Parathyroid adenoma (tissue), 2 donors: Measurements from ENCODE around the gene CLCF1.

ENCODE experiments used
- H2AFZ ChIP-seq: fragments of 300-600 bp; sonication (generic); one replicate; pipeline ENCODE4 v1.7.0; 2017; ENCODE audit warnings: antibody characterized with exemption, mild to moderate bottlenecking
- H3K27ac ChIP-seq: fragments of 300-600 bp; sonication (generic); one replicate; pipeline ENCODE4 v1.7.0; 2017
- H3K27me3 ChIP-seq: fragments of 300-600 bp; sonication (generic); one replicate; pipeline ENCODE4 v1.7.0; 2017; ENCODE audit warnings: low read length; ENCODE audit not compliant: control insufficient read depth, insufficient read depth
- H3K36me3 ChIP-seq: fragments of 300-600 bp; sonication (generic); one replicate; pipeline ENCODE4 v1.7.0; 2017; ENCODE audit warnings: low read length; ENCODE audit not compliant: control insufficient read depth, insufficient read depth
- H3K4me1 ChIP-seq: fragments of 300-600 bp; sonication (generic); one replicate; pipeline ENCODE4 v1.7.0; 2017; ENCODE audit warnings: control low read depth
- H3K4me2 ChIP-seq: fragments of 300-600 bp; sonication (generic); one replicate; pipeline ENCODE4 v1.7.0; 2017; ENCODE audit warnings: low read length
- H3K4me3 ChIP-seq: fragments of 300-600 bp; sonication (generic); one replicate; pipeline ENCODE4 v1.7.0; 2017; ENCODE audit warnings: low read depth, low read length
- H3K79me2 ChIP-seq: fragments of 300-600 bp; sonication (generic); one replicate; pipeline ENCODE4 v1.7.0; 2017; ENCODE audit warnings: control low read depth
- H3K9ac ChIP-seq: fragments of 300-600 bp; sonication (generic); one replicate; pipeline ENCODE4 v1.7.0; 2017; ENCODE audit warnings: mild to moderate bottlenecking
- H3K9me3 ChIP-seq: fragments of 300-600 bp; sonication (generic); one replicate; pipeline ENCODE4 v1.7.0; 2017; ENCODE audit warnings: low read length; ENCODE audit not compliant: control insufficient read depth
- TF ChIP-seq, protein P1 (sequence below): fragments of 300-600 bp; sonication (generic); IDR thresholded peaks from one replicate; pipeline ENCODE4 v1.7.0; 2017; ENCODE audit warnings: antibody characterized with exemption, mild to moderate bottlenecking
- donor health status: primary hyperparathyroidism.

CLCF1 gene

DNA sequence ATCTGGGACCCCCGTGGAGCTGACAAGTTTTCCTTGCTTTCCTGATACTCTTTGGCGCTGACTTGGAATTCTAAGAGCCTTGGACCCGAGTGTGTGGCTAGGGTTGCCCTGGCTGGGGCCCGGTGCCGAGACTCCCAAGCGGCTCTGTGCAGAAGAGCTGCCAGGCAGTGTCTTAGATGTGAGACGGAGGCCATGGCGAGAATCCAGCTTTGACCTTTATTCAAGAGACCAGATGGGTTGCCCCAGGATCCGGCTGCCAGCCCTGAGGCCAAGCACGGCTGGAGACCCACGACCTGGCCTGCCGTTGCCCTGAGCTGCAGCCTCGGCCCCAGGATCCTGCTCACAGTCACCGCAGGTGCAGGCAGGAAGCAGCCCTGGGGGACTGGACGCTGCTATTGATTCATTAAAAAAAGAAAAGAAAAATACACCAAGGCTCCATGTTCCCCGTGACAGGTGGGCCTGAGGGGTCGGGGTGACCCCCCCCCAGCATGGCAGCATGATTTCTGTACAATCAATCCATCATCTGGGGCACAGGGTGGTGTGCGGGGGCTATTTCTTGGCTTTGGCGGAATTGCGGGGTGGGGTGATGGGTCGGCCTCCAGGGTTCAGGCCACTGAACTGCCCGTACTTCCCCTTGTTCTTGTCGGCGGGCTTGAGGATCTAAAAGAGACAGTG, 24.7 kb upstream of the CLCF1 start:
- no peak overlapping the region for H3K4me2 ChIP-seq
- TF ChIP-seq, protein P1, sequence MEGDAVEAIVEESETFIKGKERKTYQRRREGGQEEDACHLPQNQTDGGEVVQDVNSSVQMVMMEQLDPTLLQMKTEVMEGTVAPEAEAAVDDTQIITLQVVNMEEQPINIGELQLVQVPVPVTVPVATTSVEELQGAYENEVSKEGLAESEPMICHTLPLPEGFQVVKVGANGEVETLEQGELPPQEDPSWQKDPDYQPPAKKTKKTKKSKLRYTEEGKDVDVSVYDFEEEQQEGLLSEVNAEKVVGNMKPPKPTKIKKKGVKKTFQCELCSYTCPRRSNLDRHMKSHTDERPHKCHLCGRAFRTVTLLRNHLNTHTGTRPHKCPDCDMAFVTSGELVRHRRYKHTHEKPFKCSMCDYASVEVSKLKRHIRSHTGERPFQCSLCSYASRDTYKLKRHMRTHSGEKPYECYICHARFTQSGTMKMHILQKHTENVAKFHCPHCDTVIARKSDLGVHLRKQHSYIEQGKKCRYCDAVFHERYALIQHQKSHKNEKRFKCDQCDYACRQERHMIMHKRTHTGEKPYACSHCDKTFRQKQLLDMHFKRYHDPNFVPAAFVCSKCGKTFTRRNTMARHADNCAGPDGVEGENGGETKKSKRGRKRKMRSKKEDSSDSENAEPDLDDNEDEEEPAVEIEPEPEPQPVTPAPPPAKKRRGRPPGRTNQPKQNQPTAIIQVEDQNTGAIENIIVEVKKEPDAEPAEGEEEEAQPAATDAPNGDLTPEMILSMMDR: no peak
- H3K79me2 ChIP-seq: no peaks in the 10 kb centered on the region
- no peak overlapping the region for H3K9ac ChIP-seq
- H3K4me3 ChIP-seq: no peak overlapping the region
- H3K27me3 ChIP-seq: no peaks in the 10 kb centered on the region
- H3K4me1 ChIP-seq: no peaks in the 10 kb centered on the region
- H3K9me3 ChIP-seq: no peaks in the 10 kb centered on the region
- no peaks in the 10 kb centered on the region for H3K36me3 ChIP-seq
- no peak overlapping the region for H2AFZ ChIP-seq
- no peak overlapping the region for H3K27ac ChIP-seq

DNA sequence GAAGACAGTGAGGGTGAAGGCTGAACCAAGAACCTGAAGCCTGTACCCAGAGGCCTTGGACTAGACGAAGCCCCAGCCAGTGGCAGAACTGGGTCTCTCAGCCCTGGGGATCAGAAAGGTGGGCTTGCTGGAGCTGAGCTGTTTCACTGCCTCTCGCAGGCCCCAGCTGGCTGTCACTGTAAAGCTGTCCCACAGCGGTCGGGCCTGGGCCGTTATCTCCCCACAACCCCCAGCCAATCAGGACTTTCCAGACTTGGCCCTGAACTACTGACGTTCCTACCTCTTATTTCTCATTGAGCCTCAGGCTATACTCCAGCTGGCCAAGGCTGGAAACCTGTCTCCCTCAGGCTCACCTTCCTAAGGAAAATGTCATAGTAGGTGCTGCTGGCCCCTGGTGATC, 24.1 kb upstream of the CLCF1 start:
- Histone ChIP-seq H3K27ac (no peak overlapping the region), H3K27me3 (no peaks in the 10 kb centered on the region), H2AFZ (no peak overlapping the region), H3K4me1 (no peaks in the 10 kb centered on the region), H3K9me3 (no peaks in the 10 kb centered on the region), H3K4me2 (no peak overlapping the region), H3K36me3 (no peaks in the 10 kb centered on the region), H3K9ac (no peak overlapping the region), H3K4me3 (no peak overlapping the region), H3K79me2 (no peaks in the 10 kb centered on the region)
- TF ChIP-seq, protein P1: no peak

DNA sequence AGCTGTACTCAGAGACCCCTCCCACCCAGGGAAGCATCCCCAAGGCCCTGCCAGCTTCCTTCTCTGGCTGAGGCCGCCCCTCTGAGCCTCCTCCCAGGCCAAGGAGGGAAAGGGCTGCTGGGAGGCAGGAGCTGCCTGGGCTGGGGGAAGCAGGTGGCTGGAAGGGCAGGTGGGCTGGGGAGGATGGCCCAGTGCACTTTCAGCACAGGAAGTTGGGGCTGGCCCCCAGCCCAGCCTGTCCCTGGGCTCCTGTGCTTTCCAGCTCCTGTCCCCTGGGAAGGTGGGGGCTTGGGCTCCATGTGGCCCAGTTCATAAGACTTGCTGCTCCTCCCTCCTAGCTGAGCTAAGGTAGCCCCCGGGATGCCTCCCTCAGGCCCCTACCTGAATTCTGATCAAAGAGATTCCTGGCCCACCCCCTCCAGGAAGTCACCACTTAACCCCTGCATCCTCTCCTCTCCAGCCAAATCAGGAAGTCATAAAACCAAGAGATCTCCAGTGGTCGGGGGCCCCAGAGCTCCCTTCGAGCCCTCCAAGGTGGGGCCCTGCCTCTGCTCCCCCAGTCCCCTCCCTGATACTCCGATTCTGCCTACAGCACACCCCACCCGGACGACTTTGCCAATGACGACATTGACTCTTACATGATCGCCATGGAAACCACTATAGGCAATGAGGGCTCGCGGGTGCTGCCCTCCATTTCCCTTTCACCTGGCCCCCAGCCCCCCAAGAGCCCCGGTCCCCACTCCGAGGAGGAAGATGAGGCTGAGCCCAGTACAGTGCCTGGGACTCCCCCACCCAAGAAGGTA, 23.4 kb upstream of the CLCF1 start:
- H3K9me3 ChIP-seq: no peaks in the 10 kb centered on the region
- no peak overlapping the region for H3K27ac ChIP-seq
- TF ChIP-seq, protein P1: no peak

DNA sequence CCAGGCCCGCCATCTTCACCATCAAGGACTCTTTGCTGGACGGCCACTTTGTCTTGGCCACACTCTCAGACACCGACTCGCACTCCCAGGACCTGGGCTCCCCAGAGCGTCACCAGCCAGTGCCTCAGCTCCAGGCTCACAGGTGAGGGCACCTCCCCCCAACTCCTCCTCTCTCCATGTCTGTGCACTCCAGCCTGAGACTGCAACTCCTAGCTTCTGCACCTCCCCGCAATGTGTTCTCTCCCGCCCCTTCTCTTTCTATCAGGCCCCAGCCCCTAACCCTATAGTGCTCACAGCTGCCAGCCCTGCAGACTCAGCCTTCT, 22.8 kb upstream of the CLCF1 start:
- Histone ChIP-seq H3K9ac (no peak overlapping the region), H3K4me3 (no peak overlapping the region), H3K79me2 (no peaks in the 10 kb centered on the region), H3K9me3 (no peaks in the 10 kb centered on the region), H3K4me1 (no peaks in the 10 kb centered on the region), H2AFZ (no peak overlapping the region), H3K4me2 (no peak overlapping the region), H3K27ac (no peak overlapping the region), H3K27me3 (no peaks in the 10 kb centered on the region), H3K36me3 (no peaks in the 10 kb centered on the region)
- TF ChIP-seq, protein P1: no peak

More for the DNA sequence above, 23.4 kb upstream of the CLCF1 start:
- H3K79me2 ChIP-seq: no peaks in the 10 kb centered on the region
- no peak overlapping the region for H2AFZ ChIP-seq
- no peak overlapping the region for H3K9ac ChIP-seq
- H3K4me2 ChIP-seq: no peak overlapping the region
- no peaks in the 10 kb centered on the region for H3K27me3 ChIP-seq
- H3K4me1 ChIP-seq: no peaks in the 10 kb centered on the region
- H3K4me3 ChIP-seq: no peak overlapping the region
- no peaks in the 10 kb centered on the region for H3K36me3 ChIP-seq
